ENCODE results near the gene AUTS2. TPM values are rescaled to one million over a fixed set of nuclear protein-coding genes. Genes with fewer than 3 reads are reported as not detected.
"Not testable (repeated sequence)": the region's sequence is repeated elsewhere in the genome, so short reads cannot be mapped to it uniquely, and the experiment has no call there.

Gene AUTS2
- polyA plus RNA-seq, 1 donor from 2014 or later, result 97.3 TPM

DNA sequence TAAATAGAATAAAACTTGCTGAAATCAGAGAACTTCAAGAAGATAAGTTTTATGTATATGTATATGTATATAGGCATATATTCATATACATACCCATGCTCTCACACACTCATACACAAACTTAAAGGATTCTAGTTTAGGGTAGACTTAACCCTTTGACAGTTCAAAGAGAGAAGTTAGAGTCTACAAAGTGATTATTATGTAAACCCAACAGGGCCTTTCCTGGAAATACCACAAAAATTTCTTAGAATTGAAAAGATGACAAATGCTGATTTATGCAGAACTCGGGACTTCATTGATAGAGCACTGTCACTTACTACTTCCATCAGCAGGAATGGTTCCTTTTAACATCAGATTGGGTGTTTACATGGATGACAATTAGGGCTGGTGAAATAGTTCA, 763.5 kb downstream of the AUTS2 start:
- TF ChIP-seq, protein P1, sequence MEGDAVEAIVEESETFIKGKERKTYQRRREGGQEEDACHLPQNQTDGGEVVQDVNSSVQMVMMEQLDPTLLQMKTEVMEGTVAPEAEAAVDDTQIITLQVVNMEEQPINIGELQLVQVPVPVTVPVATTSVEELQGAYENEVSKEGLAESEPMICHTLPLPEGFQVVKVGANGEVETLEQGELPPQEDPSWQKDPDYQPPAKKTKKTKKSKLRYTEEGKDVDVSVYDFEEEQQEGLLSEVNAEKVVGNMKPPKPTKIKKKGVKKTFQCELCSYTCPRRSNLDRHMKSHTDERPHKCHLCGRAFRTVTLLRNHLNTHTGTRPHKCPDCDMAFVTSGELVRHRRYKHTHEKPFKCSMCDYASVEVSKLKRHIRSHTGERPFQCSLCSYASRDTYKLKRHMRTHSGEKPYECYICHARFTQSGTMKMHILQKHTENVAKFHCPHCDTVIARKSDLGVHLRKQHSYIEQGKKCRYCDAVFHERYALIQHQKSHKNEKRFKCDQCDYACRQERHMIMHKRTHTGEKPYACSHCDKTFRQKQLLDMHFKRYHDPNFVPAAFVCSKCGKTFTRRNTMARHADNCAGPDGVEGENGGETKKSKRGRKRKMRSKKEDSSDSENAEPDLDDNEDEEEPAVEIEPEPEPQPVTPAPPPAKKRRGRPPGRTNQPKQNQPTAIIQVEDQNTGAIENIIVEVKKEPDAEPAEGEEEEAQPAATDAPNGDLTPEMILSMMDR (IDR thresholded peaks at IDR 0.05; ENCODE audit: poor library complexity, severe bottlenecking), result no peak
- TF ChIP-seq MXI1 (conservative IDR thresholded peaks at IDR 0.05; ENCODE audit: poor library complexity, severe bottlenecking) (no peak), REST (IDR thresholded peaks at IDR 0.05; ENCODE audit: borderline replicate concordance) (no peak), EP300 (conservative IDR thresholded peaks at IDR 0.05; ENCODE audit: poor library complexity, severe bottlenecking) (no peak), TAF1 (IDR thresholded peaks at IDR 0.05; ENCODE audit: low read depth) (no peak), SMC3 (conservative IDR thresholded peaks at IDR 0.05; ENCODE audit: poor library complexity) (no peak), POLR2AphosphoS5 (IDR thresholded peaks at IDR 0.05) (no peak), RAD21 (conservative IDR thresholded peaks at IDR 0.05) (no peak), EZH2 (IDR thresholded peaks at IDR 0.05; ENCODE audit: borderline replicate concordance, insufficient read depth, low read length, poor library complexity, severe bottlenecking) (no peak)
- Histone ChIP-seq H3K27me3 (ENCODE audit: insufficient read depth, low read depth, low read length) (no peaks in the 10 kb centered on the region), H3K9ac (ENCODE audit: low read length) (no peak overlapping the region), H3K4me3 (ENCODE audit: low read length) (no peak overlapping the region), H3F3A (ENCODE audit: insufficient read depth, low read length, poor library complexity, severe bottlenecking) (no peaks in the 10 kb centered on the region), H3K79me2 (replicated peaks; ENCODE audit: insufficient read depth, low read length) (no peaks in the 10 kb centered on the region), H3K4me2 (ENCODE audit: low read length) (no peak overlapping the region), H4K20me1 (ENCODE audit: insufficient read depth) (no peaks in the 10 kb centered on the region), H2AFZ (ENCODE audit: low read depth, low read length) (no peak overlapping the region), H3K9me2 (ENCODE audit: insufficient read depth, low read length) (no peaks in the 10 kb centered on the region), H3K9me3 (ENCODE audit: low read length) (no peaks in the 10 kb centered on the region), H3K36me3 (ENCODE audit: insufficient read depth, low read length) (no peaks in the 10 kb centered on the region), H3K27ac (ENCODE audit: low read length) (no peak overlapping the region)

DNA sequence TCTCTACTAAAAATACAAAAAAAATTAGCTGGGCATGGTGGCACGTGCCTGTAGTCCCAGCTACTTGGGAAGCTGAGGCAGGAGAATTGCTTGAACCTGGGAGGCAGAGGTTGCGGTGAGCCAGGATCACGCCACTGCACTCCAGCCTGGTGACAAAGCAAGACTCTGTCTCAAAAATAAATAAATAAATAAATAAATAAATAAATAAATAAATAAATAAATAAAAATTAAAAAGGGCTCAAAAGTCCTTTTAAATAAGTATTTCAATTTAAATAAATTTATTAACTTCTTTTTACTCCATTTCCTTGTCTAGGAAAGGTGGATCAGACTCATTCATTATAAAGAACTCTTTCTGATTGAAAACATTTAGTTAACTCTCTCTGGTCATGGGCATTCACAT, 766.1 kb downstream of the AUTS2 start:
- not testable (repeated sequence) for H3K27me3 ChIP-seq (ENCODE audit: insufficient read depth, low read depth, low read length); H3K36me3 ChIP-seq (ENCODE audit: insufficient read depth, low read length); H3F3A ChIP-seq (ENCODE audit: insufficient read depth, low read length, poor library complexity, severe bottlenecking); H3K9ac ChIP-seq (ENCODE audit: low read length); H4K20me1 ChIP-seq (ENCODE audit: insufficient read depth); H3K79me2 ChIP-seq (replicated peaks; ENCODE audit: insufficient read depth, low read length); H3K4me2 ChIP-seq (ENCODE audit: low read length); H3K27ac ChIP-seq (ENCODE audit: low read length); H3K9me3 ChIP-seq (ENCODE audit: low read length); H3K4me3 ChIP-seq (ENCODE audit: low read length); H3K9me2 ChIP-seq (ENCODE audit: insufficient read depth, low read length); H2AFZ ChIP-seq (ENCODE audit: low read depth, low read length)

DNA sequence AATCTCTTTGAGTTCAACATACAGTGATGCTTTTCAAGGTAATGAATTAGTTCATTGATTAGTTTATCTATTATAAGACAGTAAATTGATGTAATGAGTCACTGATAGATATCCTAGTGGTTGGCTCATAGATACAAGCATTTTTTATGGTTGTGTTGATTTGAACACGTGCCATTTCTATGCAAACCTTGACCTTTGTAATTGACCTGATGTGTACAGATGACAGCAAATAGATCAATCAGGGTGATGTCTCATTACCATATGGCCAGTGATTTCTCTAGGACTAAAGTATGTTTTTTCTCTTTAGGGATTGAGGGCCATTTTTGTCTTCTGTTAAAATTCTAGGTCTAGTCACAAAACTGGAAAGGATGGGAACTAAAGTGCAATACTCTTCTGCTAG, 773.4 kb downstream of the AUTS2 start:
- Histone ChIP-seq H4K20me1 (ENCODE audit: insufficient read depth) (no peaks in the 10 kb centered on the region), H2AFZ (ENCODE audit: low read depth, low read length) (no peak overlapping the region)
- TF ChIP-seq EP300 (conservative IDR thresholded peaks at IDR 0.05; ENCODE audit: poor library complexity, severe bottlenecking) (no peak), RAD21 (conservative IDR thresholded peaks at IDR 0.05) (no peak), MXI1 (conservative IDR thresholded peaks at IDR 0.05; ENCODE audit: poor library complexity, severe bottlenecking) (no peak), SMC3 (conservative IDR thresholded peaks at IDR 0.05; ENCODE audit: poor library complexity) (no peak), TAF1 (IDR thresholded peaks at IDR 0.05; ENCODE audit: low read depth) (no peak), REST (IDR thresholded peaks at IDR 0.05; ENCODE audit: borderline replicate concordance) (no peak), EZH2 (IDR thresholded peaks at IDR 0.05; ENCODE audit: borderline replicate concordance, insufficient read depth, low read length, poor library complexity, severe bottlenecking) (no peak), POLR2AphosphoS5 (IDR thresholded peaks at IDR 0.05) (no peak)
- TF ChIP-seq, protein P1 (IDR thresholded peaks at IDR 0.05; ENCODE audit: poor library complexity, severe bottlenecking), result no peak

More for the DNA sequence above, 773.4 kb downstream of the AUTS2 start:
- no peaks in the 10 kb centered on the region for H3K36me3 ChIP-seq (ENCODE audit: insufficient read depth, low read length)
- H3K4me2 ChIP-seq (ENCODE audit: low read length), result no peak overlapping the region
- H3F3A ChIP-seq (ENCODE audit: insufficient read depth, low read length, poor library complexity, severe bottlenecking), result no peaks in the 10 kb centered on the region
- H3K9me3 ChIP-seq (ENCODE audit: low read length), result no peaks in the 10 kb centered on the region
- no peak overlapping the region for H3K9ac ChIP-seq (ENCODE audit: low read length)
- H3K27me3 ChIP-seq (ENCODE audit: insufficient read depth, low read depth, low read length), result no peaks in the 10 kb centered on the region
- no peaks in the 10 kb centered on the region for H3K9me2 ChIP-seq (ENCODE audit: insufficient read depth, low read length)
- H3K4me3 ChIP-seq (ENCODE audit: low read length), result no peak overlapping the region
- no peaks in the 10 kb centered on the region for H3K79me2 ChIP-seq (replicated peaks; ENCODE audit: insufficient read depth, low read length)
- H3K27ac ChIP-seq (ENCODE audit: low read length), result no peak overlapping the region
